CD4-positive, alpha-beta T cell treated with Interleukin-10 for 1 hour (primary cell): ENCODE results near the gene IFT52.
"Not testable (repeated sequence)": the region's sequence is repeated elsewhere in the genome, so short reads cannot be mapped to it uniquely, and the experiment has no call there.

ENCODE experiments used
- DNase-seq: peaks from one replicate; pipeline ENCODE4 v3.0.0-alpha.2; 2020

The IFT52 gene

DNA sequence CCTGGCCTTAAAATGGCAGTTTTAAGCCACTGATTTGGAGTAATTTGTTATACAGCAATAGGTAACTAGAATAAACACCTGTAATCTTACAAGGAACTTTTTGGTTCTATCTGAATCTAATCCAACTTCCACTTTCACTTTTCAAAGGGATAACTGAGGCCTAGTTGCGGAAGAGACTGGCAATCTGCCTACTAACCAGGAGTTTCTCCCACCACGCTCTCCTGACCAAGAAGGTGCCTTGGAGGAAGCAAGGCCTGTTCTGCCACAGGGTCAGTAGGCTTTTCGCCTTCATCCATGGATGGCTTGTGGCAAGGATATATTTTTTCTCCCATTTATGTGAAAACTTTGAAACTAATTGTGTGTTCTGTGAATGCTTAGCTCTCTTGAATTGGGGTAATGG is 63.2 kb downstream of the IFT52 start:
- DNase-seq: no peak

DNA sequence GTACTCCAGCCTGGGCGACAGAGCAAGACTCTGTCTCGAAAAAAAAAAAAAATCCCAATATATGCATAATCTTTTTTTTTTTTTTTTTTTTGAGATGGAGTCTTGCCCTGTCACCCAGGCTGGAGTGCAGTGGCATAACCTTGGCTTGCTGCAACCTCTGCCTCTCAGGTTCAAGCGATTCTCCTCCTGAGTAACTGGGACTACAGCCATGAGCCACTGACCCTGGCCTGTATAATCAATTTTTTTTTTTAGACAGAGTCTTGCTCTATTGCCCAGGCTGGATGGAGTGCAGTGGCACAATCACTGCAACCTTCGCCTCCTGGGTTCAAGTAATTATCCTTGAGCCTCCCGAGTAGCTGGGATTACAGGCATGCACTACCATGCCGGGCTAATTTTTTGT is 64.4 kb downstream of the IFT52 start:
- not testable (repeated sequence) for DNase-seq

DNA sequence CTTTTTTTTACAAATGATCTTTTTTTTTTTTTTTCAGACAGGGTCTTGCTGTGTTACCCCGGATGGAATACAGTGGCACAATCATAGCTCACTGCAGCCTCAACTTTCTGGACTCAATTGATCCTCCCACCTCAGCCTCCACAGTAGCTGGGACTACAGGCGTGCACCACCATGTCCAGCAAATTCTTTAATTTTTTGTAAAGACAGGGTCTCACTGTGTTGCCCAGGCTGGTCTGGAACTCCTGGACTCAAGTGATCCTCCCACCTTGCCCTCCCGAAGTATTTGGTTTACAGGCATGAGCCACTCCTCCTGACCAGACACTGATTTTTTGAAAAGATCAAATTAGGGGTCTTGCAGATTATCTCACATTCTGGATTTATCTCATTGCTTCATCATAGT is 65.2 kb downstream of the IFT52 start:
- DNase-seq: no peak

DNA sequence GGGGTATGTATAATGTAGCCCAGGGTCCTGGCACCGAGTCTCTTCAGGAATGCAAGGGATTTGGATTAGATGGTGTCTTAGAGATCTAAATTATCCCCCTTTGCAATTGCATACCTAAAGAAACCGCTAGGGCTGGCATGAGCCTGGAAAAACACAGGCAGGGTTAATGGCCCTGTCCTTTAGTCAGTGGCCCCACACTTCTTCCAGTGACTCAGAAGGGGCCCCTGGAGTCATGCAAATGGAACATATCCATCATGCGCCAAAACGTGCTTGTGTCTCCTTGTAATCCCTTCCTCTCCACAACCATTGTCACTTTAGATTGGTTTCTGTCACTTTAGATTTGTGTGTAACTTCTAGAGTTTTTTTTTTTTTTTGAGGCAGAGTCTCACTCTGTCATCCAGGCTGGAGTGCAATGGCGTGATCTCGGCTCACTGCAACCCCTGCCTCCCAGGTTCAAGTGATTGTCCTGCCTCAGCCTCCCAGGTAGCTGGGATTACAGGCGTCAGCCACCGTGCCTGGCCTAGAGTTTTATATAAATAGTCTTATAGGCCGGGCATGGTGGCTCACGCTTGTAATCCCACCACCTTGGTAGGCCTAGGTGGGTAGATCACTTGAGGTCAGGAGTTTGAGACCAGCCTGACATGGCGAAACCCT is 67.5 kb downstream of the IFT52 start:
- no peak for DNase-seq

DNA sequence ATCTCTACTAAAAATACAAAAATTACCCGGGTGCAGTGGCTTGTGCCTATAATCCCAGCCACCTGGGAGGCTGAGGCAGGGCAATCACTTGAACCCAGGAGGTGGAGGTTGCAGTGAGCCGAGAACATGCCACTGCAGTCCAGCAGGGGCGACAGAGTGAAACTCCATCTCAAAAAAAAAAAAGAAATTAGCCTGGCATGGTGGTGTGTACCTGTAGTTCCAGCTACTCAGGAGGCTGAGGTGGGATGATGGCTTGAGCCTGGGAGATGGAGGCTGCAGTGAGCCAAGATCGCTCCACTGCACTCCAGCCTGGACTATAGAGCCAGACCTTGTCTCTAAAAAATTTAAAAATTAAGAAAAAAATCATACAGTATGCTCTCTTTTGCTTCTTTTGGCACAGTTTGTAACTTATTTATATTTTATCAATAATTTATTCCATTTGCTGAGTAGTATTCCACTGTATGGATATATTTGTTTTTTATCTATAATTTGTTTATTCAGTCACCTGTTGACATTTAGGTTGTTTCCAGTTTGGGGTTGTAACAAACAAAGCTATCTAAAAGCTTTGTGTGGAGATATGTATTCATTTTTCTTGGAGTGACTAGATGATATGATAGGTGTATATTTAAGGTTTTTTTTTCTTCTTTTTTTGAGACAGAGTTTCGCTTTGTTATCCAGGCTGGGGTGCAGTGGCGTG is 68.1 kb downstream of the IFT52 start:
- no peak for DNase-seq

DNA sequence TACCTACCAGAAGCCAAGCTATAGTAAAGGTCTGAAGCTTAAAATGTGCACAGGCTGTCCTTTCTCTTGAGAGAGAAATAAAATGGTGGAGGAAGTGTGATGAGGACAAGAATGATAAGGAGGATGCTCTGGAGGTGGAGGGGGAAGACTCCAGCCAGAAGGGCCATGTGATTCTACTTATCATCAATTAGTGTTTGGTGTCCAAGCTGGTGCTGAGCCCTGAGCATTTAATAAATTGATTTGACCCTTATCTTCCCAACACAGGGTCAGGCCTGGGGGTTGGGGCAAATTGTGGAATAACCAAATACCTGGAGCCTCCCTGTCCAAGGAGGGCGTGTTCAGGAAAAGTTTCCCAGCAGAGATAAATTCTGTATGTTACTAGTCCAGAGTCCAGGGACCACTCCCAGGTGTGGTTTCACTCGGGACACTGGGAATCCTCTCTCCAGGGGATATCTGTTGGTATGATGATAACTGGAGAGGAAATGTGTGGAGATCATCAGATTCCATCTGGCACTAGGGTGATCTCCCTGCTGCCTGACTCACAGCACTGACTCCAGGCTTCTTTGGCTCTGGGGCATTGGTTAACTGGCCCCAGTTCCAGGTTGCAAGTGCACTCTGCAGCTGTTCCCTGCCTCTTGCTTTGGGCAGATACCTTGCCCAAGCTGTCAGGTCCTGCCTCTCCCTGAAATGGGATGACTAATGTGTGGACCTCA is 72.4 kb downstream of the IFT52 start:
- no peak for DNase-seq

DNA sequence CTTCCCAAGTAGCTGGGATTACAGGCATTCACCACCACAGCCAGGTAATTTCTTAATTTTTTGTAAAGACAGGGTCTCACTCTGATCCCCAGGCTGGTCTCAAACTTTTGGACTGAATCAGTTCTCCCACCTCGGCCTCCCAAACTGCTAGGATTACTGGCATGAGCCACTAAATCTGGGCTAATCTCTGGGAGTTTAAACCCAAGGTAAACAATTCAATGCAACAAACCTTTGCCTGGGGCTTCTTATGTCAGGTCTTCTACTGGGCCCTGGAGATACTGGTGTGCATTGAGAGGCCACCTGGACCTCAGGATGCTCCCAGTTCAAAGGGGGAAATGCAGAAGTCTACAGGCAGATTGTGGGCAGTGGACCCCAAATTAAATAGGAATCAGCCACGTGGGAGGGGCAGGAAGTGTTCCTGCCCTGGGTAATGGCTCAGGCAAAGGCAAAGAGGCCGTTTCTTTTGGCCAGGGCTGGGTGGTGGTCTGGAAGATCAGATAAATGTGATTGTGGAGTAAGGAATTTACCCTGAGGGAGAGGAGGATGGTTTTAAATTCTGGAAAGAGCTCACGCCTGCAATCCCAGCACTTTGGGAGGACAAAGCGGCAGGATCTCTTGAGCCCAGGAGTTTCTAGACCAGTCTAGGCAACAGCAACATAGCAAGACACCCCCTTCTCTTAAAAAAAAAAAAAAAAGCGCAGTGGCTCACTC is 74.9 kb downstream of the IFT52 start:
- no peak for DNase-seq

DNA sequence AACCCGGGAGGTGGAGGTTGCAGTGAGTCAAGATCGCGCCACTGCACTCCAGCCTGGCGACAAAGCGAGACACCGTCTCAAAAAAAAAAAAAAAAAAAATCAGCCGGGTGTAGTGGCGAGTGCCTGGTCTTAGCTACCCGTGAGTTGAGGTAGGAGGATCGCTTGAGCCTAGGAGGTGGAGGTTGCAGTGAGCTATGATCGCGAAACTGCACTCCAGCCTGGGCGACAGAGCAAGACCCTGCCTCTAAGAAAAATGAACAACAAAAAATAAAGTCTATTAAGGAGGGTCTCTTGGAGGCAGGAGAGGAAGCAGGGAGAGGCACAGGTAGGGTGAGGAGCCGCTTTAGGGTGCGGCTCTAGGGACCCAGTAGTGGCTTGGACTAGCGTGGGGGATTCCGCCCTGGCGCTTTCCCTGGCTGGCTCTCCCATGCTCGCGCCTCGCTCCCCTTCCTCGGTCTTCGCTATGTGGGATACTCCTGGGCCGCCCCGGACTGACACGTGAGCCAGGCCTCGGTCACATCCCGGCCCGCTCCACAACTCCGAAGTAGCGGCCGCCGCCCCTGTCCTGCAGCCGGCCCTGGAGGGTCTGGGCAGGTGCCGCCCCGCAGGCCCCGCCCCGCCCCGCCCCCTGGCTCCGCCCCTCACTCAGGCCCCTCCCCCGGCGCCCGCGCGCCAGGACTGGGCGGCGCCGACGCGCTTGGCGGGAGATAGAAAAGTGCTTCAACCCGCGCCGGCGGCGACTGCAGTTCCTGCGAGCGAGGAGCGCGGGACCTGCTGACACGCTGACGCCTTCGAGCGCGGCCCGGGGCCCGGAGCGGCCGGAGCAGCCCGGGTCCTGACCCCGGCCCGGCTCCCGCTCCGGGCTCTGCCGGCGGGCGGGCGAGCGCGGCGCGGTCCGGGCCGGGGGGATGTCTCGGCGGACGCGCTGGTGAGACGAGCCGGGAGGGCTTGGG is 75.9 kb downstream of the IFT52 start, which contains the start of gene MYBL2:
TSS of gene MYBL2 (plus strand) at position 739 of the 953 bp plus-strand sequence. CDS start at position 909, 170 bp downstream.
- peak; percentile 75 for DNase-seq

DNA sequence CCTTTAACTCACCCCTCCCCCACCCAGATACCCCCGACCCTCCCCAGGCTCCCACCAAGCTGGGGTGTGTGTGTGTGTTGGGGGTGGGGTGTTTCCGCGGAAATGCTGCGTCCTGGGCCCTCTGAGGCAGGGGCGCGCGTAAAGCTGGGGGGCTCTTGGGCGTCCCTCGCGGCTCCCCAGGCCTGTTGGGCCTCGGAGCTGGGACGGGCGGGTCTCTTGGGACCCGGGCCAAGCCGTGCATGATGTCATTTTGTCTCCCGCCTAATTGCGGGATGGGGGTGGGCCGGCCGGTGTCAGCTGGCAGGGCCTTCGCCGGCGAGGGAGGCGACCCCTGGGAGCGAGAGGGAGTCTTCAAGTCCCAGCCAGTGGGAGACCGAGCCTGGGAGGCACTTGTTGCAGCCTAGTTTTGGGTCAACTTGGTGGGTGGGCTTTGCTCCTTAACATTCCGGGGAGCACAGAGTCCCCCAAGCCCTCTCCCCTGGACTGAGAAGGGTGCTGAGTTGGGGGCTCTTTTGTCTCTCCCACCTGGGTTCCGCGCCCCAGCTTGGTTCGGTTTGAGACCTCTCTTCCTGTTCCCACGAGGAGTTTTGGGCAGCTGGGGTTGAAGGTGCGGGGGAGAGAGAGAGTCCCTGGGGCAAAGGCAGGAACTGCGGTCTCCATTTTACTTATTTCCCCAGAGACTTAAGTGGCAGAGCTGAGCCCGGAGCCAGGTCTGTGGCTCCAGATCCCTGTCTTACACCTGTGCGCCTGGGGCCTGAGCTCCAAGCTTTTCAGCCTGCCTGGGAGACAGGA is 76.8 kb downstream of the IFT52 start:
- no peak for DNase-seq

DNA sequence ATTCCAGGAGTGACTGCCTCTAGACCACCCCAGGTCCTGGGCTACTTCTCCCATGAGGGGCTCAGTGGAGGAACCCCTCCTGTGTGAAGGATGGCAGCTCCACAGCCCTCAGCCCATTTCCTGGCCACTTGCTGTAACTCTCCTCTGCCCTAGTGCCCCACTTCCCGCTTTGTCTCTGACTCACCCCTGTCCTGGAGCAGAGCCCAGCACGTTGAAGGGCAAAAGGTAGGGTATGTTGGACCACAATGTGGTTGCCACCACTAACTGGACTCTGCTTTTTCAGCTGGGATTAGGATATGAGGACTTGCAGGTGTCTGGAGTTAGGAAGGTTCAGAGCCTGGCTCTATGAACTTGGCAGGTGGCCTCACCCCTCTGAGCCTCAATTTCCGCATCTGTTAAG is 78.6 kb downstream of the IFT52 start:
- no peak for DNase-seq

DNA sequence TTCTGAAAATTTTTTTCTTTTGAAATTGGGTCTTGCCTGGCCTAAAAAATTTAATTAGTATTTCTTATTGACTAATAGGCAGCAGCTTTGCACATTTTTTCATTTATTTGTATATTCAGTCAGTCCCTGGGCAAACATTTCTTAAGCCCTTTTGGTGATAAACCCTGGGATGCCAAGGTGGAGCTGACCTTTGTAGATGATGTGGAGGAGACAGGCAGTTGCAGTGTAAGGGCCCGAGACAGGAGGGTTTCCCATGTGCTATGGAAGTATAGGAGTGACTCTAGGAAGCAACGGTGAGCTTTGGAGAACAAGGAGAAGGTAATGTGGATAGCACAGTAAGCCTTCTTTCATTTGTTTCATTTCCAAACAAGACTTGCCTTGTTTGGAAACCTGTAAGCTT is 79.7 kb downstream of the IFT52 start:
- no peak for DNase-seq

DNA sequence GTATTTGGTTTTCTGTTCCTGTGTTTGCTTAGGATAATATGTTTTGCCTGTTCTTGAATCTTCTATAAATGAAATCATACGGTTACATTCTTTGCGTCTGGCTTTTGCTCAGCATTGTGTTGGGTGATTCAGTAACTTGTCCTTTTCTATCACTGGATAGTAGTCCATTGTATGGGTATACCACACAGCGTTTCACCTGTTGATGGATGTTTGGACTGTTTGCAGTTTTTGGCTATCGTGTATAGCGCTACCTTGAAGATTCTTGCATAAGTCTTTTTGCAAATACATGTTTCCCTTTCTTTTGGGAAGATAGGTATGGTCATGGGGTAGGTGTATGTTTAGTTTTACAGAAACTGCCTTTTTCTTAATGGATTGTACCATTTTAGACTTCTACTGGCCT is 85.6 kb downstream of the IFT52 start:
- no peak for DNase-seq

DNA sequence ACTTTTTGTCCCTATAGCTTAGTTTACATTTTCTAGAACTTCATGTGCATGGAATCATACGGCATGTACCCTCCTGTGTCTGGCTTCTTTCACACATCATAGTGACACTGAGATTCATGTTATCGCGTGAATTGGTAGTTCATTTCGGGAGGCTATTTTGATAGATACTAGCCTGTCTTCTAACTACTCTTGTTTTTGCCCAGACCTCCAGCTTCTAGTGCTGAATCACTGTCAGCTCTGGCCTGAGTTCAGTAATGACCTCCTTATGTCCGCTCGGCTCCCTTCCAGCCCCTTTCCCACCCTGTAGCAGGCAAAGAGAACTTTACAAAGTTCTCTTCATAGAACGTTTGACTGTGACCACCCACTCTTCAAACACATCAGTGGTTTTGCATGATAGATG is 90.2 kb downstream of the IFT52 start:
- no peak for DNase-seq

DNA sequence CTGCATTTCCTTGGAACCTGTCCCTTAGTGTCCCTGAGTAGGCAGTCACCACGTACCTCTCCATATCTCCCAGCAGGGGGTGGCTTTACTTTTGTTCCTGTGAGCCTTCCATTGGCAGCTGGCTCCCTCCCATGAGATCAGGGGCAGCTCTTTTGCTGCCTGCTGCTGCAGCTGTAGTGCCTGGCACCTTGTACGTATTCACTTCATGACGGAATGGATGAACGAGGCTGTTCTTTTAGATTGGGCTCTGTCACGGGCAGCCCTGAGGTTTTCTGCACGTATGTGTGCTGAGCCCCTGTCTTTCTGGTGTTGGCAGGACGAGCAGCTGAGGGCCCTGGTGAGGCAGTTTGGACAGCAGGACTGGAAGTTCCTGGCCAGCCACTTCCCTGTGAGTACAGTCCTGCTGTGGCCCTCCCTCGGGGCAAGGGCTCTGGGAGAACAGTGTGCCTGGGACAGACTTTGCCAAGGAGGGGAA is 90.8 kb downstream of the IFT52 start:
- no peak for DNase-seq

DNA sequence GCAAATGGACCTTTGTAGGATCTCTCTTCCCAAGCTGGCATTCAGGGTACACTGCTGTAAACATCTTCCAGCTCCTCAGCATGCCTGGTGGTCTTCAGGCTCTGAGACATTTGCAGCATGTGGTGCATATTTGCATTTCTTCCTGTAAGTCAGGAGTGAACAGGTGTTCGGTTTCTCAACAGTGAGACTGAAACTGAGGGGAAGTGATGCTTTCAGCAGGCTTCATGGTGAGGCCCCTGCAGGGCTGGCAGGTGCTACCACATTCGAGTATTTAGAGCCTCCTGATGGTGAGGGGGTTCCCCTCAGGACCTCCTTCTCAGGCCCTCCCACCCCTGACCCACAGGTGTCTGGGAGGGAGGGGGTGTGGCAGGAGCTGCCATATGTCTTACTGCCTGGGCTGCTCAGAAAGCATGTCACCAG is 91.3 kb downstream of the IFT52 start:
- DNase-seq: peak; percentile 16

DNA sequence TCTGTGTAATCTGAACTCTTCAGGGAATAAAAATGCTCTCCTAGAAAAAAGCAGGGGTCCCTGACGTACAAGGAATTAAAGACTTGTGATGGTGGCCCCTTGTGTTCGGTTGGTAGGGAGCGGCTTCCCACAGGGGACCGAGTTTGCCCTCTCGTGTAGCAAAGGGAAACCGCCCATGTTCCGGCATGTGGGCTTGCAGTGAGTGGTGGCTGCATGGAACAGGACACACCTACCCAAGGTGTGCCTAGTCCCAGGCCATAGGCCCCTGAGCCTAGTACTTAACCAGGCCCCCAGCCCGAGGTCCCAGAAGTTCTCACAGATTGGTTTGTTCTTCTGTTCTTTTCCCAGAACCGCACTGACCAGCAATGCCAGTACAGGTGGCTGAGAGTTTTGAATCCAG is 91.7 kb downstream of the IFT52 start:
- no peak for DNase-seq

DNA sequence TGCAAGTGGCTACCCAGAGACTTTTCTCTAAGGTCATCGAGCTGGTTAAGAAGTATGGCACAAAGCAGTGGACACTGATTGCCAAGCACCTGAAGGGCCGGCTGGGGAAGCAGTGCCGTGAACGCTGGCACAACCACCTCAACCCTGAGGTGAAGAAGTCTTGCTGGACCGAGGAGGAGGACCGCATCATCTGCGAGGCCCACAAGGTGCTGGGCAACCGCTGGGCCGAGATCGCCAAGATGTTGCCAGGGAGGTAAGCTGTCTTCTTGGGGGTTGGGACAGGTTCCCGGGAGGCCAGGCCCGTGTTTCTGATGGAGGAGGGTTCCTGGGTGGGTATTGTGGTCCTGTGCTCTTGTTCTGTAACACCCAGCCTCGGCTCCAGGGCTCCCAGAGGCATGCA is 96.1 kb downstream of the IFT52 start:
- DNase-seq: no peak

DNA sequence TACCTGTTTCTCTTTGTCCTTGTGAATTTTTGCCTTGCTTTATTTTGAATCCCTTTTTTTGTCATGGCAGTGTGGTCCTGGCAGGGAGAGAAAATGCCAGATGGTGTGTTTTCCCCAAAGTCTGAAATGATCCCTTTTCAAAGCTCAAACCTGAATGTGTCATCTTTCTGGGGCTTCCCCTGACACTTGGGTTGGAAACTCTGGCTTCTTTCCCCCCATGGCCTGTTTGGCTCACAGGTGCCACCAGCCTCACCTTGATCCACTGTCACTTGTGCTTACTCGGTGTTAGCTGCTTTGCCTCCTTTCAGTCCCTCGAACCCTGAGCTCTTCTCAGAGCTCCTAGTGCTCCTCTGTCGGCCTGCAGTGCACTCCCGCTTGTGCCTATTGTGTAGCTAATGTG is 98.4 kb downstream of the IFT52 start:
- DNase-seq: no peak

DNA sequence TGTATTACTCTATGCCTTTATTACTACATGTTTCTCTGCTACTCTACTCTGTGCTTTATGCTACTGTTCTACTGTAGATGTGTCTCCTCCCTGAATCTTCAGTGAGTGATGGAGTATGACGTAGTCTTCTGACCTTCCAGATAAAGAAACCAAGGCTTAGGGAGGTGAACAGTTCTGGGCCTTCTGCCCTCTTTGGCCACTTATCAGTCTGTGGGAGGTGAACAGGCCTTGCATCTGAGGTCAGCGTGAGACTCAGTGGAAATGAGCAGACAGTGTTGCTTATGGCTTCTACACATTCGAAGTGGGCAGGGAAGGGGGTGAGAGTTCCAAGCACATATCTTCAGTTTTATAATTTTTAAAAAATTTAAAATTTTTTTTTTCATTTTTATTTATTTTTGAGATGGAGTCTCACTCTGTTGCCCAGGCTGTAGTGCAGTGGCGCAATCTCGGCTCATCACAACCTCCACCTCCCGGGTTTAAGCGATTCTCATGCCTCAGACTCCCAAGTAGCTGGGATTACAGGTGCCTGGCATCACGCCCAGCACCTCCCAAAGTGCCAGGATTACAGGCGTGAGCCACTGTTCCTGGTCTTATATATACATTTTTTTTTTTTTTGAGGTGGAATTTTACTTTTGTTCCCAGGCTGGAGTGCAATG is 100.3 kb downstream of the IFT52 start:
- DNase-seq: no peak

DNA sequence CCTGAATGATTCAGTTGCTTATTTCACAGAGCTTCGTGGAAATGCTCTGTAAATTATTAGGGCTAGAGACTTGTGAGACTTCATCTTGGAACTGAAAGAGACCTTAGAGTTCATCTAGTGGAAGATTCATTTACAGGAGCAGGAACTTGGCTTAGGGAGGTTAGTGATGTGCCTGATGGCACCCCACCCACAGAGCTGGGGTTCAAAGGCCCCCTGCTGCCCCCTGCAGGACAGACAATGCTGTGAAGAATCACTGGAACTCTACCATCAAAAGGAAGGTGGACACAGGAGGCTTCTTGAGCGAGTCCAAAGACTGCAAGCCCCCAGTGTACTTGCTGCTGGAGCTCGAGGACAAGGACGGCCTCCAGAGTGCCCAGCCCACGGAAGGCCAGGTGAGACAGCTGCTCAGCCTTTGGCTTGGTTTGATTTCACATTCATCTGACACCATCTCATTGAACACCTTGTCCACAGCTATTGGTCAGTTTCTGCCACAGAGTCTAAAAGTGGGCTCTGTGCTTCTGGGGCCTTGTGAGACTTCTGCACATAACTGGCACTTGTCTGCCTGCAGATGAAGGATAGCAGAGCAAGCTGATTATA is 101.3 kb downstream of the IFT52 start:
- peak; percentile 50 for DNase-seq
